GM12891 (cell line): Measurements from ENCODE around the gene PRDM1.

ENCODE experiments used
- PAX5 ChIP-seq: IDR thresholded peaks from 2 replicates; pipeline ENCODE4 v1.6.1; 2011; ENCODE audit warnings: low read length, moderate library complexity, mild to moderate bottlenecking; ENCODE audit not compliant: insufficient read depth, severe bottlenecking
- POLR2A ChIP-seq: IDR thresholded peaks from 2 replicates; pipeline ENCODE4 v1.6.1; 2011; ENCODE audit warnings: low read depth, low read length, control low read depth
- POLR2AphosphoS5 ChIP-seq: IDR thresholded peaks from 2 replicates; pipeline ENCODE4 v1.6.1; 2011; ENCODE audit warnings: low read depth, low read length, control low read depth
- TAF1 ChIP-seq: IDR thresholded peaks from 2 replicates; pipeline ENCODE4 v1.6.1; 2011; ENCODE audit warnings: low read depth, low read length, control low read depth

GRCh38 chr6:106108129-106108528 lies 22.0 kb downstream of the PRDM1 start:
- TF ChIP-seq POLR2A = no peak
- no peak for TF ChIP-seq TAF1
- TF ChIP-seq POLR2AphosphoS5 = no peak
- no peak for TF ChIP-seq PAX5
